Parathyroid adenoma (tissue), 2 donors: ENCODE results near the gene PLD1.
"Not testable (repeated sequence)": the region's sequence is repeated elsewhere in the genome, so short reads cannot be mapped to it uniquely, and the experiment has no call there.

Experiments
- H2AFZ ChIP-seq: fragments of 300-600 bp; sonication (generic); one replicate; pipeline ENCODE4 v1.7.0; 2017; ENCODE audit warnings: antibody characterized with exemption, mild to moderate bottlenecking
- H3K27ac ChIP-seq: fragments of 300-600 bp; sonication (generic); one replicate; pipeline ENCODE4 v1.7.0; 2017
- H3K27me3 ChIP-seq: fragments of 300-600 bp; sonication (generic); one replicate; pipeline ENCODE4 v1.7.0; 2017; ENCODE audit warnings: low read length; ENCODE audit not compliant: control insufficient read depth, insufficient read depth
- H3K36me3 ChIP-seq: fragments of 300-600 bp; sonication (generic); one replicate; pipeline ENCODE4 v1.7.0; 2017; ENCODE audit warnings: low read length; ENCODE audit not compliant: control insufficient read depth, insufficient read depth
- H3K4me1 ChIP-seq: fragments of 300-600 bp; sonication (generic); one replicate; pipeline ENCODE4 v1.7.0; 2017; ENCODE audit warnings: control low read depth
- H3K4me2 ChIP-seq: fragments of 300-600 bp; sonication (generic); one replicate; pipeline ENCODE4 v1.7.0; 2017; ENCODE audit warnings: low read length
- H3K4me3 ChIP-seq: fragments of 300-600 bp; sonication (generic); one replicate; pipeline ENCODE4 v1.7.0; 2017; ENCODE audit warnings: low read depth, low read length
- H3K79me2 ChIP-seq: fragments of 300-600 bp; sonication (generic); one replicate; pipeline ENCODE4 v1.7.0; 2017; ENCODE audit warnings: control low read depth
- H3K9ac ChIP-seq: fragments of 300-600 bp; sonication (generic); one replicate; pipeline ENCODE4 v1.7.0; 2017; ENCODE audit warnings: mild to moderate bottlenecking
- H3K9me3 ChIP-seq: fragments of 300-600 bp; sonication (generic); one replicate; pipeline ENCODE4 v1.7.0; 2017; ENCODE audit warnings: low read length; ENCODE audit not compliant: control insufficient read depth
- CTCF ChIP-seq: fragments of 300-600 bp; sonication (generic); IDR thresholded peaks from one replicate; pipeline ENCODE4 v1.7.0; 2017; ENCODE audit warnings: antibody characterized with exemption, mild to moderate bottlenecking
- donor health status: primary hyperparathyroidism.

Gene PLD1

DNA sequence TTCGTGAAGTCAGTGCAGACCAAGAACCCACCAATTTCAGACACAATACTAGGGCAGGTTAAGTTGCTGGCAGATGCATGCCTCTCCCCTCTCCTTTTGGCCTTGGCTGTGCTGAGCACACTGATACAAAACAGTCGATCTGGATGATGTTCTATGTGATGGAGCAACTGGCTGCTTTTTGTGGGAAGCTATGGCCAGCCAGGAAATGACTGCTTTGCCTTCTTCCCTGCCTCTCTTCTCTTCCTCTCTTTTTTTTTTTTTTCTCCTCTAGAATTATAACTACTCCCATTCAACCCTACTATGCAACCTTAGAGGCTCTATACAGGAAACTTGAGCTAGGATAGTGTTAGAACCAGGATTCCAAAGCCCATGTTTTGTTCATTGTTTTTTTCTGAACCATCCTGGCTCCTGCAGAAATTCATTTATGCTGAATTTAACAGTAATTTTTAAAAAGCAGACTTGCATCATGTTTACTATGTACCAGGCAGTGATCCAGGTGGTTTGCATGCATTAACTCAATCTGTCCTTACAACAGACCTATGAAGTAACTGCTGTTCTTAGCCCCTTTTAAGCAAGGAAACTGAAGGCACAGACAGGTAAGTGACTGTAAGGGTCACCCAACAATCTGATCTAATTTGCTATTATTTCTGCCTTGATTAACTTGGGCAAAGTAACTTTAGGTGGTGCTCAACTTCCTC lies 62.9 kb downstream of the PLD1 start:
- Histone ChIP-seq H2AFZ (no peak overlapping the region), H3K9me3 (no peaks in the 10 kb centered on the region), H3K4me2 (no peak overlapping the region), H3K4me1 (peaks cover 8% of the 10 kb centered on the region), H3K36me3 (no peaks in the 10 kb centered on the region), H3K27ac (no peak overlapping the region), H3K9ac (no peak overlapping the region), H3K27me3 (no peaks in the 10 kb centered on the region), H3K4me3 (no peak overlapping the region), H3K79me2 (no peaks in the 10 kb centered on the region)
- no peak for TF ChIP-seq CTCF

DNA sequence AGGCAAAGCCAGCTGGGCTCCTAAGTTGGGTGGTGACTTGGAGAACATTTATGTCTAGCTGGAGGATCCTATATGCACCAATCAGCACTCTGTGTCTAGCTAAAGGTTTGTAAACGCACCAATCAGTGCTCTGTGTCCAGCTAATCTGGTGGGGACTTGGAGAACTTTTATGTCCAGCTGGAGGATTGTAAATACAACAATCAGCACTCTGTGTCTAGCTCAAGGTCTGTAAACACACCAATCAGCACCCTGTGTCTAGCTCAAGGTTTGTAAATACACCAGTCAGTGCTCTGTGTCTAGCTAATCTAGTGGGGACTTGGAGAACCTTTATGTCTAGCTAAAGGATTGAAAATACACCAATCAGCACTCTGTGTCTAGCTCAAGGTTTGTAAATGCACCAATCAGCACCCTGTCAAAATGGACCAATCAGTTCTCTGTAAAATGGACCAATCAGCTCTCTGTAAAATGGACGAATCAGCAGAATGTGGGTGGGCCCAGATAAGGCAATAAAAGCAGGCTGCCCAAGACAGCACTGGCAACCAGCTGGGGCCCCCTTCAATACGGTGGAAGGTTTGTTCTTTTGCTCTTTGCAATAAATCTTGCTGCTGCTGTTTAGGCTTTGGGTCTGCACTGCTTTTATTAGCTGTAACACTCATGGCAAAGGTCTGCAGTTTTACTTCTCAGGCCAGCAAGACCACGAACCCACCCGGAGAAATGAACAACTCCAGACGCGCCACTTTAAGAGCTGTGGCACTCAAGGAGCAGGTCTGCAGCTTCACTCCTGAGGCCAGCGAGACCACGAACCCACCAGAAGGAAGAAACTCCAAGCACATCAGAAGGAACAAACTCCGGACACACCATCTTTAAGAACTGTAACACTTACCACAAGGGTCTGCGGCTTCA lies 63.7 kb downstream of the PLD1 start:
- H3K4me3 ChIP-seq, H3K9me3 ChIP-seq, H3K36me3 ChIP-seq, H3K9ac ChIP-seq, H3K4me1 ChIP-seq, H3K4me2 ChIP-seq, H2AFZ ChIP-seq, H3K27ac ChIP-seq, H3K27me3 ChIP-seq, H3K79me2 ChIP-seq: not testable (repeated sequence)

GRCh38 chr3:171745577-171746319 lies 64.5 kb downstream of the PLD1 start:
- Histone ChIP-seq H3K9ac (no peak overlapping the region), H3K27ac (no peak overlapping the region), H3K36me3 (no peaks in the 10 kb centered on the region), H3K4me3 (no peak overlapping the region), H3K27me3 (no peaks in the 10 kb centered on the region), H3K79me2 (no peaks in the 10 kb centered on the region), H2AFZ (no peak overlapping the region), H3K4me1 (peaks cover 8% of the 10 kb centered on the region), H3K9me3 (no peaks in the 10 kb centered on the region), H3K4me2 (no peak overlapping the region)
- TF ChIP-seq CTCF: no peak

DNA sequence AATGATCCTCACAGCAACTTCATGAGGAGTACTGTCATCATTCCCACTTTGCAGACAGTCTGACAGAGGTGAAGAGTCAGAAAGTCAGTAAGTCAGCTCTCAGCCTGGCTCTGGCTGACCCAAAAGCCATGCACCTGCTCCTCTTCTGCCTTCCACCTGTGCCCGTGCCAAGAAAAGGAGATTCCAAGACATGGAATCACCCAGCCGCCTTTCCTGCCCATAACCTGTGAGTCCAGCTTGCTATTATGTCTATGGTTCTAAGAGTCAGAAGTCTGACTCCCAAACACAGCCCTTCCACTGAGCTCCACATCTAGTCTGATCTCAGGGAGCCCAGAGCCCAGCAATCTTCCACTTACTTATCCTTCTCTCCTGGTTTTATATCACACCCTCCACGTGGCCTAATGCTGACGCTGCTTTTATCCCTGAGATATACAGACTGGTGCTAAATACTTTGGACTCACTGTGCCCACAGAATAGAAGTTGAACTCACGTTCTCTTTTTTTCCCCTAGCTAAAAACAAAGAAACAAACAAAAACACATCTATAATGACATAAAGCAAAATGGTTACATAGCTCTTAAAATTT lies 66.0 kb downstream of the PLD1 start:
- no peak overlapping the region for H3K4me2 ChIP-seq
- no peaks in the 10 kb centered on the region for H3K36me3 ChIP-seq
- H3K27me3 ChIP-seq: no peaks in the 10 kb centered on the region
- H3K27ac ChIP-seq: no peak overlapping the region
- H3K79me2 ChIP-seq: no peaks in the 10 kb centered on the region
- peaks cover 7% of the 10 kb centered on the region for H3K4me1 ChIP-seq
- H3K9me3 ChIP-seq: no peaks in the 10 kb centered on the region
- no peak overlapping the region for H3K4me3 ChIP-seq
- no peak overlapping the region for H3K9ac ChIP-seq
- no peak for TF ChIP-seq CTCF
- no peak overlapping the region for H2AFZ ChIP-seq
